H9 (cell line): ENCODE results near the gene RNPEPL1. TPM values are rescaled to one million over a fixed set of nuclear protein-coding genes. Genes with fewer than 3 reads are reported as not detected.
A peak's percentile ranks its signal among the peaks of the same experiment; 100 is the strongest.

Source experiments
- DNase-seq: peaks from one replicate; pipeline ENCODE4 v3.0.0-alpha.2; 2017
- H2AFZ ChIP-seq: one replicate; pipeline ENCODE4 v1.6.1; 2013; ENCODE audit warnings: mild to moderate bottlenecking, low read length, control low read depth, moderate library complexity
- H2AK5ac ChIP-seq: 2 replicates; pipeline ENCODE4 v1.6.1; 2013; ENCODE audit warnings: low read length, control low read depth, mixed read lengths; ENCODE audit not compliant: insufficient read length
- H2BK120ac ChIP-seq: one replicate; pipeline ENCODE4 v1.6.1; 2013; ENCODE audit warnings: low read depth, mild to moderate bottlenecking, low read length, control low read depth, inconsistent platforms; ENCODE audit not compliant: poor library complexity, severe bottlenecking
- H2BK12ac ChIP-seq: 2 replicates; pipeline ENCODE4 v1.6.1; 2013; ENCODE audit warnings: low read length, control low read depth, mixed read lengths, low read depth; ENCODE audit not compliant: insufficient read length
- H2BK15ac ChIP-seq: 2 replicates; pipeline ENCODE4 v1.6.1; 2013; ENCODE audit warnings: low read depth, low read length, control low read depth
- H2BK20ac ChIP-seq: one replicate; pipeline ENCODE4 v1.6.1; 2013; ENCODE audit warnings: low read depth, mild to moderate bottlenecking, low read length, control low read depth, inconsistent platforms; ENCODE audit not compliant: poor library complexity, severe bottlenecking
- H2BK5ac ChIP-seq: 2 replicates; pipeline ENCODE4 v1.6.1; 2013; ENCODE audit warnings: low read length, control low read depth, mixed read lengths; ENCODE audit not compliant: insufficient read length
- H3K14ac ChIP-seq: 2 replicates; pipeline ENCODE4 v1.6.1; 2013; ENCODE audit warnings: low read length, control low read depth; ENCODE audit not compliant: insufficient read depth
- H3K18ac ChIP-seq: 2 replicates; pipeline ENCODE4 v1.6.1; 2013; ENCODE audit warnings: low read depth, mild to moderate bottlenecking, mixed read lengths, low read length, control low read depth; ENCODE audit not compliant: insufficient read length
- H3K23ac ChIP-seq: 2 replicates; pipeline ENCODE4 v1.6.1; 2013; ENCODE audit warnings: low read length, control low read depth, mixed read lengths, low read depth; ENCODE audit not compliant: insufficient read length
- H3K23me2 ChIP-seq: 2 replicates; pipeline ENCODE4 v1.6.1; 2013; ENCODE audit warnings: low read depth, mild to moderate bottlenecking, mixed read lengths, low read length, control low read depth; ENCODE audit not compliant: insufficient read length, poor library complexity, severe bottlenecking
- H3K27ac ChIP-seq: 2 replicates; pipeline ENCODE4 v1.5.1; 2013; ENCODE audit warnings: low read length, control low read depth, mixed read lengths, low read depth; ENCODE audit not compliant: insufficient read length
- H3K27me3 ChIP-seq: 2 replicates; pipeline ENCODE4 v1.6.1; 2013; ENCODE audit warnings: low read length, control low read depth, inconsistent platforms; ENCODE audit not compliant: insufficient read depth
- H3K4ac ChIP-seq: 2 replicates; pipeline ENCODE4 v1.6.1; 2013; ENCODE audit warnings: low read depth, mild to moderate bottlenecking, control low read depth, inconsistent platforms, low read length, moderate library complexity
- H3K4me1 ChIP-seq: 2 replicates; pipeline ENCODE4 v1.6.1; 2013; ENCODE audit warnings: low read length, control low read depth, inconsistent platforms; ENCODE audit not compliant: insufficient read depth
- H3K4me2 ChIP-seq: 2 replicates; pipeline ENCODE4 v1.6.1; 2013; ENCODE audit warnings: low read length, control low read depth, mixed read lengths; ENCODE audit not compliant: insufficient read length, insufficient read depth
- H3K56ac ChIP-seq: 2 replicates; pipeline ENCODE4 v1.6.1; 2013; ENCODE audit warnings: low read depth, mild to moderate bottlenecking, mixed read lengths, low read length, control low read depth; ENCODE audit not compliant: insufficient read length
- H3K79me1 ChIP-seq: 2 replicates; pipeline ENCODE4 v1.6.1; 2013; ENCODE audit warnings: low read depth, mild to moderate bottlenecking, moderate library complexity, low read length, control low read depth, inconsistent platforms; ENCODE audit not compliant: insufficient read depth, poor library complexity, severe bottlenecking
- H3K79me2 ChIP-seq: 2 replicates; pipeline ENCODE4 v1.6.1; 2013; ENCODE audit warnings: low read length, control low read depth, inconsistent platforms; ENCODE audit not compliant: insufficient read depth
- H3K9ac ChIP-seq: 2 replicates; pipeline ENCODE4 v1.6.1; 2013; ENCODE audit warnings: low read length, control low read depth, mixed read lengths; ENCODE audit not compliant: insufficient read length; ENCODE audit errors: extremely low read depth
- H3K9me3 ChIP-seq: one replicate; pipeline ENCODE4 v1.6.1; 2013; ENCODE audit warnings: low read depth, low read length, inconsistent platforms; ENCODE audit not compliant: control insufficient read depth
- H3T11ph ChIP-seq: one replicate; pipeline ENCODE4 v1.6.1; 2013; ENCODE audit warnings: mild to moderate bottlenecking, low read length, control low read depth, inconsistent platforms
- H4K20me1 ChIP-seq: one replicate; pipeline ENCODE4 v1.6.1; 2013; ENCODE audit not compliant: control insufficient read depth, insufficient read length, insufficient read depth
- H4K5ac ChIP-seq: 2 replicates; pipeline ENCODE4 v1.6.1; 2013; ENCODE audit warnings: low read depth, mild to moderate bottlenecking, mixed read lengths, low read length, control low read depth; ENCODE audit not compliant: insufficient read length
- H4K8ac ChIP-seq: replicated peaks from 2 replicates; pipeline ENCODE4 v1.6.1; 2013; ENCODE audit warnings: low read length, control low read depth, mixed read lengths, low read depth; ENCODE audit not compliant: insufficient read length
- H4K91ac ChIP-seq: 2 replicates; pipeline ENCODE4 v1.6.1; 2013; ENCODE audit warnings: low read depth, mild to moderate bottlenecking, moderate library complexity, mixed read lengths, low read length, control low read depth; ENCODE audit not compliant: insufficient read length
- H3K27ac Mint-ChIP-seq, 3 experiments: 2 replicates in 2 of 3; 3 replicates in 1 of 3; pipeline ENCODE4 v1.8.0; 2020 to 2021; ENCODE audit warnings: mixed read lengths in 3 of 3, mild to moderate bottlenecking in 1 of 3, moderate library complexity in 1 of 3
- H3K27me3 Mint-ChIP-seq: 2 replicates; pipeline ENCODE4 v1.8.0; 2021; ENCODE audit warnings: low read depth, mild to moderate bottlenecking, moderate library complexity, mixed read lengths
- H3K36me3 Mint-ChIP-seq, 3 experiments: 2 replicates in 2 of 3; 3 replicates in 1 of 3; pipeline ENCODE4 v1.8.0; 2020 to 2021; ENCODE audit warnings: low read depth in 3 of 3, mixed read lengths in 3 of 3; ENCODE audit not compliant: insufficient read depth in 1 of 3
- H3K4me1 Mint-ChIP-seq, 2 experiments: 2 replicates each; pipeline ENCODE4 v1.8.0; 2020; ENCODE audit warnings: mixed read lengths in 2 of 2
- H3K4me3 Mint-ChIP-seq, 2 experiments: 2 replicates in 1 of 2; 3 replicates in 1 of 2; pipeline ENCODE4 v1.8.0; 2020 to 2021; ENCODE audit warnings: mild to moderate bottlenecking in 2 of 2, mixed read lengths in 2 of 2, moderate library complexity in 1 of 2
- H3K9me3 Mint-ChIP-seq, 2 experiments: 2 replicates in 1 of 2; 3 replicates in 1 of 2; pipeline ENCODE4 v1.8.0; 2020; ENCODE audit warnings: mild to moderate bottlenecking in 2 of 2, mixed read lengths in 2 of 2, moderate library complexity in 1 of 2
- CTCF ChIP-seq: fragments of 200-600 bp; sonication (generic); conservative IDR thresholded peaks from 3 replicates; pipeline ENCODE4 v1.8.0; 2021; ENCODE audit warnings: antibody characterized with exemption, mild to moderate bottlenecking
- WGBS: extraction: QIAGEN DNeasy Blood & Tissue Kit; methylation state at CpG from one replicate; pipeline ENCODE4 v1.1.7; 2013; ENCODE audit warnings: missing lambda C conversion rate, low lambda C conversion rate, mixed read lengths; ENCODE audit not compliant: insufficient read length; ENCODE audit errors: extremely low coverage; 5-methylcytosine and 5-hydroxymethylcytosine counted together
- total RNA-seq: library from RNA; stranded (reverse); gene quantifications from 2 replicates; pipeline ENCODE4 v1.2.1, GENCODE V29; 2021

The RNPEPL1 gene
- total RNA-seq, 1 experiment from 2014 or later = 22.5 TPM

GRCh38 chr2:240618776-240619175, 50.5 kb downstream of the RNPEPL1 start:
- no peak overlapping the region for H2AK5ac ChIP-seq
- Mint-ChIP-seq H3K4me3 (no peak overlapping the region), H3K4me1 (peaks cover 0 to 6% of the 10 kb centered on the region in 2 experiments; a peak in 1 of 4 replicates), H3K9me3 (peaks cover 13 to 39% of the 10 kb centered on the region in 2 experiments), H3K27me3 (peaks cover 7% of the 10 kb centered on the region), H3K36me3 (peaks cover 2 to 12% (median 5%) of the 10 kb centered on the region in 3 experiments; a peak in 6 of 7 replicates), H3K27ac (no peak overlapping the region)
- H3K9ac ChIP-seq = no peak overlapping the region
- no peak overlapping the region for H3K4me2 ChIP-seq
- H3K14ac ChIP-seq = no peak overlapping the region
- H4K8ac ChIP-seq = no peak overlapping the region
- no peak overlapping the region for H2BK12ac ChIP-seq
- no CpG with 5 or more reads among the region's 6 CpGs for whole genome bisulfite sequencing
- H4K91ac ChIP-seq = no peak overlapping the region
- peak; percentile 3 for DNase-seq
- no peak overlapping the region for H2BK5ac ChIP-seq
- no peak overlapping the region for H3K18ac ChIP-seq
- H2BK15ac ChIP-seq = no peak overlapping the region
- no peak overlapping the region for H3K4ac ChIP-seq
- no peaks in the 10 kb centered on the region for H3K27me3 ChIP-seq
- no peak overlapping the region for H4K5ac ChIP-seq
- H3K23me2 ChIP-seq = no peaks in the 10 kb centered on the region
- no peaks in the 10 kb centered on the region for H3K9me3 ChIP-seq
- no peak for TF ChIP-seq CTCF
- no peak overlapping the region for H3K23ac ChIP-seq
- no peak overlapping the region for H2BK120ac ChIP-seq
- no peaks in the 10 kb centered on the region for H3K79me1 ChIP-seq
- H3T11ph ChIP-seq = no peak overlapping the region
- H3K27ac ChIP-seq = no peak overlapping the region
- H3K56ac ChIP-seq = no peak overlapping the region
- no peaks in the 10 kb centered on the region for H4K20me1 ChIP-seq
- H3K4me1 ChIP-seq = no peaks in the 10 kb centered on the region
- no peaks in the 10 kb centered on the region for H3K79me2 ChIP-seq
- H2AFZ ChIP-seq = no peak overlapping the region
- H2BK20ac ChIP-seq = no peak overlapping the region
